ENCODE measurements around the gene AOC3. TPM values are rescaled to one million over a fixed set of nuclear protein-coding genes. Genes with fewer than 3 reads are reported as not detected.
"Not testable (repeated sequence)": the region's sequence is repeated elsewhere in the genome, so short reads cannot be mapped to it uniquely, and the experiment has no call there.

AOC3 gene
- total RNA-seq, 2 donors from 2014 or later = 1.8 to 2.7 TPM

GRCh38 chr17:42881706-42882105, 30.7 kb downstream of the AOC3 start:
- H3K36me3 Mint-ChIP-seq; H3K27ac Mint-ChIP-seq; H3K4me1 Mint-ChIP-seq (ENCODE audit: low read depth in 2 of 2); DNase-seq (ENCODE audit: low spot score); H3K9me3 Mint-ChIP-seq; ATAC-seq; H3K4me3 Mint-ChIP-seq: not testable (repeated sequence)
- peaks cover 8 to 13% of the 10 kb centered on the region in 2 donors for H3K27me3 Mint-ChIP-seq

DNA sequence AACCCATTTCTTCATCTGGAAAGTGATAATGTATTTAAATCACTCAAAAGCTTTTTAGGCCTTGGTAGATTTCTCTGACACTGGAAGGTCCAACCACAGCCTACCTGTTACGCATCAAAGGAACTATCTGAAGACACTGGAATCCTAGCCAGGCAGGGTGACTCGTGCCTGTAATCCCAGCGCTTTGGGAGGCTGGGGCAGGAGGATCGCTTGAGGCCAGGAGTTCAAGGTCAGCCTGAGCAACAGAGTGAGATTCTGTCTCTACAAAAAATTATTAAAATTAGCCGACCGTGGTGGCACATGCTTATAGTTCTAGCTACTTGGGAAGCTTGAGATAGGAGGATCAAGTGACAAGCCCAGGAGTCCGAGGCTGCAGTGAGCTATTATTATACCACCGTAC, 31.2 kb downstream of the AOC3 start:
- Mint-ChIP-seq H3K4me3 (no peak overlapping the region), H3K27ac (no peak overlapping the region), H3K9me3 (no peaks in the 10 kb centered on the region), H3K27me3 (peaks cover 5 to 13% of the 10 kb centered on the region in 2 donors), H3K36me3 (no peaks in the 10 kb centered on the region), H3K4me1 (ENCODE audit: low read depth in 2 of 2) (peaks cover 0 to 3% of the 10 kb centered on the region in 2 donors)
- DNase-seq (ENCODE audit: low spot score) = no peak
- ATAC-seq = no peak

DNA sequence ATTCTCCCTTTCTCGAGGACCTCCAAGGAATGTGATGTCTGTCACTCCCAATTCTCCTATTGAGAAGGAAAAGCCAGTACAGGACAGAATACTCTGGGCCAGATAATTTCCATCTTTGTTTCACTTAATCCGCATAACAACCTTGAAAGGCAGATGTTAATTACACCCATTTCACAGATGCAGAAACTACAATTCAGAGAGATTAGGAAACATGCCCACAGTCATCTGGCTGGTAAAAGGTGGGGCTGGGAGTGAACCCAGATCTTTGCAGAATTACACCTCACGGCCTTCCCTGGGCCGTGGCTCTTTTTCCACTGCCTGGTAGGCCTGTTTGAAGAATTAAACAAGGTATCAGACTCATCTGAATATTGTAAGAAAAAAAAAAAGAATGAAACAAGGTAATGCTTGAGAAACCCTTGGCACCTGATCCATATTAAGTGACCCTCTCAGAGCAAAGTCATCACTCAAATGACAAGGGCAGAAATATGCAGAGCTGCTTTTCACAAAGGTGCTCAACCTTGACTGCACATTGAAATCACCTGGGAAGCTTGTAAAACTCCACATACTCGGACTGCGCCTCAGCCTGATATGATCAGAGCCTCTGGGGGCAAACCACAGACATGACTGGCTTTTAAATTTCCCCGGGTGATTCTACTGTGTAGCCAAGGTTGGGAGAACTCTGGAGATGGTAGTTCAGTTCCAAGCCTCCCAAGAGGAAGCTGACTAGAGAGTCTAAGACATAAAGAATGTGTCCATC, 33.0 kb downstream of the AOC3 start:
- no peak for ATAC-seq
- H3K4me1 Mint-ChIP-seq (ENCODE audit: low read depth in 2 of 2) = peaks cover 0 to 3% of the 10 kb centered on the region in 2 donors

GRCh38 chr17:42885806-42886205, 34.8 kb downstream of the AOC3 start:
- H3K27ac Mint-ChIP-seq; ATAC-seq; H3K36me3 Mint-ChIP-seq; H3K4me1 Mint-ChIP-seq (ENCODE audit: low read depth in 2 of 2); H3K9me3 Mint-ChIP-seq; DNase-seq (ENCODE audit: low spot score); H3K4me3 Mint-ChIP-seq: not testable (repeated sequence)
- peaks cover 6 to 20% of the 10 kb centered on the region in 2 donors for H3K27me3 Mint-ChIP-seq

More for the DNA sequence above, 33.0 kb downstream of the AOC3 start:
- DNase-seq (ENCODE audit: low spot score) = no peak
- peaks cover 7 to 10% of the 10 kb centered on the region in 2 donors for H3K27me3 Mint-ChIP-seq
- no peak overlapping the region for H3K27ac Mint-ChIP-seq
- no peak overlapping the region for H3K4me3 Mint-ChIP-seq
- no peaks in the 10 kb centered on the region for H3K9me3 Mint-ChIP-seq
- H3K36me3 Mint-ChIP-seq = no peaks in the 10 kb centered on the region

DNA sequence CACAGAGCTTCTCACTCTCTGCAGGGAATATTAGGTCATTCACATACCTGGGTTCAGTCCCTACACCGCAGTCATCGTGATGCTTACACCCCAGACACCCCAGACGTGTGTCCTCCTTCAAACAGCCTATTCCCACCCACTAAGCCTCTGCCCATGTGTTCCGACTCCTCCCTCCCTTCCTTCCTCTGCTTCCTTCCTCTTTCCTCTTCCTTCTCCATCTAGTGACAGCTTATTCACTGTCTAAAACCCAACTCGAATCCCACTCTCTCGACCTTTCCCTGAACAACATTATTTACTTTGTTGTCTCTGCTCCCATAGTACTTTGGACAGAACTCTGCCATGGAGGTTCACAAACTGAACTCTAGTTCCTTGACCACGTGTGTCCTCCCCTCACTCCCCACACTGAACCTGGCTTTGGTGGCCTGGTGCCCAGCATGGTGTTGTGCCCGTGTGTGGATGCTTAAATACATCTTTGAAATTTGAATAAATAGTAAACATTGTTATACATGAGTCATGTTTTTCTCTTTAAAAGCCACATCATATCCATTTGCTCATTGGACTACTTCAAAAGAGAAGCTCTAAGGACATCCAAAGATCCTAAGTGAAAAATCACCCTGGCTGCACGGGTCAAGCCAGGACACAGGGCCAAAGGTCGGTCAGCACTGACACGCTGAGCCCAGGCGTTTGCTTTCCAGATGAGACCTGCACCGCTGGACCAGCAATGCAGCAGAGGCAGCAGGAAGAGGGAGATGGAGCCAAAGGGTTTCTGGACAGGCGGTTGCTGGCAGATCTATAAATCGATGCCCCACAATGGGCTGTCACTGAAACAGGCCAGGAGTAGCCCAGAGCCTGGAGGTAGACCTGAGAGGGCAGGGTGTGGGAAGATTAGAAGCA, 35.5 kb downstream of the AOC3 start:
- no peaks in the 10 kb centered on the region for H3K9me3 Mint-ChIP-seq
- no peak overlapping the region for H3K27ac Mint-ChIP-seq
- DNase-seq (ENCODE audit: low spot score) (no peak), ATAC-seq (no peak)
- peaks cover 6 to 20% of the 10 kb centered on the region in 2 donors for H3K27me3 Mint-ChIP-seq
- H3K4me1 Mint-ChIP-seq (ENCODE audit: low read depth in 2 of 2) = peaks cover 0 to 3% of the 10 kb centered on the region in 2 donors
- H3K36me3 Mint-ChIP-seq = no peaks in the 10 kb centered on the region
- H3K4me3 Mint-ChIP-seq = no peak overlapping the region

GRCh38 chr17:42889809-42890208, 38.8 kb downstream of the AOC3 start:
- ATAC-seq (no peak), DNase-seq (ENCODE audit: low spot score) (no peak)
- Mint-ChIP-seq H3K27ac (no peak overlapping the region), H3K27me3 (peaks cover 13 to 20% of the 10 kb centered on the region in 2 donors), H3K9me3 (no peaks in the 10 kb centered on the region), H3K4me1 (ENCODE audit: low read depth in 2 of 2) (peaks cover 0 to 3% of the 10 kb centered on the region in 2 donors), H3K4me3 (no peak overlapping the region), H3K36me3 (no peaks in the 10 kb centered on the region)

- Mint-ChIP-seq H3K36me3 (no peaks in the 10 kb centered on the region), H3K4me3 (no peak overlapping the region), H3K27ac (no peak overlapping the region), H3K27me3 (peaks cover 9 to 16% of the 10 kb centered on the region in 2 donors), H3K9me3 (no peaks in the 10 kb centered on the region), H3K4me1 (ENCODE audit: low read depth in 2 of 2) (no peaks in the 10 kb centered on the region)
- DNase-seq (ENCODE audit: low spot score) = no peak
- no peak for ATAC-seq
Observed at GRCh38 chr17:42891539-42892152, 40.6 kb downstream of the AOC3 start.

GRCh38 chr17:42893359-42893758, 42.4 kb downstream of the AOC3 start:
- Mint-ChIP-seq H3K4me1 (ENCODE audit: low read depth in 2 of 2) (no peaks in the 10 kb centered on the region), H3K36me3 (no peaks in the 10 kb centered on the region), H3K4me3 (no peak overlapping the region), H3K9me3 (no peaks in the 10 kb centered on the region), H3K27me3 (peaks cover 9 to 14% of the 10 kb centered on the region in 2 donors), H3K27ac (no peak overlapping the region)
- ATAC-seq = no peak
- DNase-seq (ENCODE audit: low spot score) = no peak

DNA sequence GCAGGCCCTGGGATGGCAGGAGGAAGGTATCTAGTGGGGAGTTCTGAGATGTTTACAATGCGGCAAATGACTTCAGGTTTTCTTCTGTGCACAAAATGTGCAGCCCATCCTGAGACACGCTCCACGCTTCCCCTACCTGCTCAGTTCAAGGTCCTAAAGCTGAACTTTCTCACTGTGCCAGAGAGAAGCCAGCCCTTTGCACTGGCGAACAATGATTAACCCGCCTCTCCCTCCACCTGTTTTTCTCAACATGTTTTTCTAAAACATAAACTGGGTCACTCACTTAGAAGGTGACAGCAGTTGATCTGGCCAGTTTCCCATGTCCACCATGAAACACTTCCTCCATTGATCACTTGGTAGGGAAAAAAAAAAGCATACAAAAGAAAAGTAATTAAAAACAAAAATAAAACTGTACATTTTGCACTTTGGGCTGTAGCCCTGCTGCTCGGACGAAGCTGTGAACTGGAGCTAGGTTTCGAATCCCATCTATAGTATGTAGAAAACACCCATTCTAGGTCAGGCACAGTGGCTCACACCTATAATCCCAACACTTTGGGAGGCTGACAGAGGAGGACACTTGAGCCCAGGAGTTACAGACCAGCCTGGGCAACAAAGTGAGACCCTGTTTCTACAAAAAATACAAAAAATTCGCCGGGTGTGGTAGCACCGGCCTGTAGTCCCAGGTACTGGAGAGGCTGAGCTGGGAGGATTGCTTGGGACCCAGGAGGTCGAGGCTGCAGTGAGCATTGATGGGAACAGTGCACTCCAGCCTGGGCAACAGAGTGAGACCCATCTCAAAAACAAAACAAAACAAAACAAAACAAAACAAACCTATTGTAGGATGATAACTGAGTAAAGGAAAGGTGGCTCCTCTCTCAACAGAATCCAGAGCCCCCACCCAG, 43.5 kb downstream of the AOC3 start:
- Mint-ChIP-seq H3K4me1 (ENCODE audit: low read depth in 2 of 2) (no peaks in the 10 kb centered on the region), H3K27ac (no peak overlapping the region), H3K9me3 (no peaks in the 10 kb centered on the region), H3K4me3 (no peak overlapping the region), H3K27me3 (peaks cover 7 to 9% of the 10 kb centered on the region in 2 donors), H3K36me3 (no peaks in the 10 kb centered on the region)
- no peak for DNase-seq (ENCODE audit: low spot score)
- ATAC-seq = no peak

- Mint-ChIP-seq H3K27me3 (peaks cover 1 to 7% of the 10 kb centered on the region in 2 donors), H3K4me1 (ENCODE audit: low read depth in 2 of 2) (no peaks in the 10 kb centered on the region), H3K9me3 (no peaks in the 10 kb centered on the region), H3K36me3 (no peaks in the 10 kb centered on the region), H3K4me3 (no peak overlapping the region), H3K27ac (no peak overlapping the region)
- ATAC-seq (no peak), DNase-seq (ENCODE audit: low spot score) (no peak)
Observed at GRCh38 chr17:42895185-42895555, 44.2 kb downstream of the AOC3 start.

DNA sequence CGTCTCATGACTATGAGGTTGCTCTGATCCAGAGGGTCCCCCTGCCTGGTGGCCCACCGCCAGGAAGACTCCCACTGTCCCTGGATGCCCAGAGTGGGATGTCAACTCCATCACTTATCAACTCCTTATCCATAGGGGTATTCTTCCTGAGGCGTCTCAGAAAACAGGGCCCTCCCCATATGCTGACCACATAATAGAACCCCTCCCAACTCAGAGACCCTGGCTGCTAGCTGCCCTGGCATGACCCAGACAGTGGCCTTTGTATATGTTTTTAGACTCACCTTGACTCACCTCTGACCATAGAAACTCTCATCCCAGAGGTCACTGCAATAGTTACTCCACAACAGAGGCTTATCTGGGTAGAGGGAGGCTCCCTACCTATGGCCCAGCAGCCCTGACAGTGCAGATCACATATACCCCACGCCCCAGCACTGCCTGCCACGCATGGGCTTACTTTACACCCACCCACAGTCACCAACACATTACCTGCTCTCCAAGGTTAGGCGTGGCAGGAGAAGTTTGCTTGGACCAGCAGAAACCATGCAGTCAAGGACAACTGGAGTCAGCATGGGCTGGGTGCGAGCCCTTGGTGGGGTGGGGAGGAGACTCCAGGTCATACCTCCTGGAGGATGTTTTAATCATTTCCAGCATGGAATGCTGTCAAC, 47.3 kb downstream of the AOC3 start:
- no peaks in the 10 kb centered on the region for H3K4me1 Mint-ChIP-seq (ENCODE audit: low read depth in 2 of 2)
- H3K27me3 Mint-ChIP-seq = peaks cover 9 to 11% of the 10 kb centered on the region in 2 donors
- DNase-seq (ENCODE audit: low spot score) (no peak), ATAC-seq (no peak)
- no peak overlapping the region for H3K27ac Mint-ChIP-seq
- H3K4me3 Mint-ChIP-seq = no peak overlapping the region
- no peaks in the 10 kb centered on the region for H3K9me3 Mint-ChIP-seq
- H3K36me3 Mint-ChIP-seq = no peaks in the 10 kb centered on the region

DNA sequence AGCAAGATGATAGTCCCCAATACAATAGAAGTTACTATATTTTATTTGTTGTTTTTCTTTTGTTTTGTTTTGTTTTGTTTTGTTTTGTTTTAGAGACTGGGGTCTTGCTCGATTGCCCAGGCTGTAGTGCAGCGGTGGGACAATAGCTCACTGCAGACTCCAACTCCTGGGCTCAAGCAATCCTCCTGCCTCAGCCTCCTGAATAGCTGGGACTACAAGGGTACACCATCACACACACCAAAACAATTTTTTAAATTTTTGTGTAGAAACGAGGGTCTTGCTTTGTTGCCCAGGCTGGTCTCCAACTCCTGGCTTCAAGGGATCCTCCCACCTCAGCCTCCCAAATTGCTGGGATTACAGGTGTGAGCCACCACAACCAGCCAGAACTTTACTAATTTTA, 49.0 kb downstream of the AOC3 start:
- H3K4me3 Mint-ChIP-seq; H3K4me1 Mint-ChIP-seq (ENCODE audit: low read depth in 2 of 2); H3K36me3 Mint-ChIP-seq; H3K27ac Mint-ChIP-seq; DNase-seq (ENCODE audit: low spot score); H3K9me3 Mint-ChIP-seq; H3K27me3 Mint-ChIP-seq; ATAC-seq: not testable (repeated sequence)

Measured in natural killer cell treated with Interleukin-12 subunit alpha and Interleukin-12 subunit beta and Interleukin-15 and Interleukin-18, amount 100 ng/mL, for 72 hours (primary cell).